Measurements from ENCODE around the gene CFL1. TPM values are rescaled to one million over a fixed set of nuclear protein-coding genes. Genes with fewer than 3 reads are reported as not detected.

The CFL1 gene
- total and polyA plus RNA-seq, 10 of the 15 experiments (the other 5 are each of a cell fraction or from before 2014, with no cell fraction given), result 164 to 2,994 (median 1,500) TPM

- H3K36me3 ChIP-seq (ENCODE audit: control insufficient read depth in 2 of 2, insufficient read depth in 2 of 2, low read length in 1 of 2), result peaks cover 22 to 38% of the 10 kb centered on the region in 2 experiments
- in situ Hi-C loops (cut with MboI) (loop anchor here (25.0 kb wide), 1 partner anchor 1630 kb away; the partner anchor contains the start of genes DNAJC4, FKBP2, NUDT22 and PPP1R14B), intact Hi-C loops (cut with micrococcal nuclease; ENCODE audit: unreplicated experiment) (no loop called here)
- ChIA-PET RAD21 (ENCODE audit: unreplicated experiment) (no interaction called here), CTCF (no interaction called here), SMC1A (ENCODE audit: uncharacterized antibody, unreplicated experiment) (no interaction called here), POLR2A (interaction anchor here (0.6 to 1.1 kb wide), 2 partner anchors 34 to 1241 kb away, joined by 3 read pairs; partner anchors contain the start of gene SNX32)
- H3K27ac ChIP-seq (ENCODE audit: control insufficient read depth, insufficient read depth), result no peak overlapping the region
- no peak for FAIRE-seq
- ATAC-seq, result peak; percentile 36; the same call in 2 of the 3 replicates
- H3K9me3 ChIP-seq (replicated peaks; ENCODE audit: control insufficient read depth, insufficient read depth, low read length), result no peaks in the 10 kb centered on the region
- H3K4me2 ChIP-seq (ENCODE audit: control insufficient read depth, insufficient read depth), result no peak overlapping the region
- no peak overlapping the region for H3K4me3 ChIP-seq
- BruUV-seq (replicated peaks), result no TSS peak
- H4K20me1 ChIP-seq (ENCODE audit: control insufficient read depth, insufficient read depth), result no peaks in the 10 kb centered on the region; the same call in 1 of the 2 replicates
- H3K27me3 ChIP-seq (replicated peaks in 1 of 2; ENCODE audit: control insufficient read depth in 2 of 2, insufficient read depth in 2 of 2, low read length in 1 of 2), result no peaks in the 10 kb centered on the region
- H3K9ac ChIP-seq (ENCODE audit: control insufficient read depth, insufficient read depth, low read length), result no peak overlapping the region
- WGBS (ENCODE audit: insufficient coverage, insufficient replicate concordance, low lambda C conversion rate, missing lambda C conversion rate), result 62% methylated on average over 29 of the region's 29 CpGs
- peaks cover 2% of the 10 kb centered on the region for H3K79me2 ChIP-seq (ENCODE audit: control insufficient read depth, insufficient read depth, low read length)
- TF ChIP-seq POLR2A (IDR thresholded peaks at IDR 0.05; ENCODE audit: low read depth, low read length) (0 out of 2 replicates have a peak, but pooled peaks have one; percentile 8), BCLAF1 (IDR thresholded peaks at IDR 0.05) (no peak)
- no peak overlapping the region for H2AFZ ChIP-seq (ENCODE audit: control insufficient read depth, low read depth, low read length)
- DNase-seq (ENCODE audit: low read depth, low spot score), result no peak
- H3K4me1 ChIP-seq (ENCODE audit: control insufficient read depth, insufficient read depth, low read length), result peaks cover 7% of the 10 kb centered on the region
These were observed 9.5 kb upstream of the CFL1 start for GRCh38 chr11:65867284-65868071.

All from GM12878 (cell line).